Measurements from ENCODE around the gene MACROH2A1. TPM values are rescaled to one million over a fixed set of nuclear protein-coding genes. Genes with fewer than 3 reads are reported as not detected.

MACROH2A1 gene
- total RNA-seq, 1 experiment from 2014 or later: 83.8 TPM

DNA sequence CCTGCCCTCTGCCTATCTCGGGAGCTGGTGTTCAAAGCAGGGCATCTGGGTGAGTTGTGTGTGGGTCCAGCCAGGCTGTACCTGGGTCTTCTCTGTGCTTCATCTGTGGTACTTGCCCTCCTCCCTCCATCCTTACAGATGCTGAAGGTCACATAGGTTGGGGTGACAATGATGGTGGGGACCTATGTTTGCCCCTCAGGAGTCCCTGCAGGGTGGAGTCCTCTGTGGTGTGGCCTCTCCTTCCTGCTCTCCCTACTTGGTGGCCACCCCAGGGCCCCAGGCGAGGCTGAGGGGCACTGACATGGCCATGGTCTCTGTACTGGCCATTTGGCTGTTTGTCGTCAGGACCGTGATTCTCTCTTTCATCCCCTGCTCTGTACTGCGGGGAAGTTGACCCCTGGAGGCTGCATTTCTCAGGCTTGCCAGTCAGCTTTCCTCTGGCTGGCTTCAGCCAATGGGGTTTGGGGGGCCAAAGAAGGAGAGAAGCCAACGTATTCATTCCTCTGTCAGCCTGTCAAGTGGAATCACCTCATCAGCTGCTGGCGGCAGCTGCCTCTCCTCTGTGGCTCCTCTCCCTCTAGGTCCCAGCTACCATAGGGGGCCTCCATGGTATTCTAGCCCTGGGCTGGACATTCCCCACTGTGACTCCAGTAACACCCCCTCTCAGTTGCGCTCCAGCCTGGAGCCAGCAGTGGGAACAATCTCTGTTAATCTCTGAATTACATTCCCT is 43.6 kb upstream of the MACROH2A1 start (continued):
- TF ChIP-seq ATF1 (CRISPR knock-in tag; IDR thresholded peaks at IDR 0.05) (no peak), ZNF671 (CRISPR knock-in tag; IDR thresholded peaks at IDR 0.05) (no peak), JUN (CRISPR knock-in tag; IDR thresholded peaks at IDR 0.05) (no peak)
- TF ChIP-seq, protein P1, sequence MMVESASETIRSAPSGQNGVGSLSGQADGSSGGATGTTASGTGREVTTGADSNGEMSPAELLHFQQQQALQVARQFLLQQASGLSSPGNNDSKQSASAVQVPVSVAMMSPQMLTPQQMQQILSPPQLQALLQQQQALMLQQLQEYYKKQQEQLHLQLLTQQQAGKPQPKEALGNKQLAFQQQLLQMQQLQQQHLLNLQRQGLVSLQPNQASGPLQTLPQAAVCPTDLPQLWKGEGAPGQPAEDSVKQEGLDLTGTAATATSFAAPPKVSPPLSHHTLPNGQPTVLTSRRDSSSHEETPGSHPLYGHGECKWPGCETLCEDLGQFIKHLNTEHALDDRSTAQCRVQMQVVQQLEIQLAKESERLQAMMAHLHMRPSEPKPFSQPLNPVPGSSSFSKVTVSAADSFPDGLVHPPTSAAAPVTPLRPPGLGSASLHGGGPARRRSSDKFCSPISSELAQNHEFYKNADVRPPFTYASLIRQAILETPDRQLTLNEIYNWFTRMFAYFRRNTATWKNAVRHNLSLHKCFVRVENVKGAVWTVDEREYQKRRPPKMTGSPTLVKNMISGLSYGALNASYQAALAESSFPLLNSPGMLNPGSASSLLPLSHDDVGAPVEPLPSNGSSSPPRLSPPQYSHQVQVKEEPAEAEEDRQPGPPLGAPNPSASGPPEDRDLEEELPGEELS (CRISPR knock-in tag; IDR thresholded peaks at IDR 0.05): no peak
- TF ChIP-seq, protein P2, sequence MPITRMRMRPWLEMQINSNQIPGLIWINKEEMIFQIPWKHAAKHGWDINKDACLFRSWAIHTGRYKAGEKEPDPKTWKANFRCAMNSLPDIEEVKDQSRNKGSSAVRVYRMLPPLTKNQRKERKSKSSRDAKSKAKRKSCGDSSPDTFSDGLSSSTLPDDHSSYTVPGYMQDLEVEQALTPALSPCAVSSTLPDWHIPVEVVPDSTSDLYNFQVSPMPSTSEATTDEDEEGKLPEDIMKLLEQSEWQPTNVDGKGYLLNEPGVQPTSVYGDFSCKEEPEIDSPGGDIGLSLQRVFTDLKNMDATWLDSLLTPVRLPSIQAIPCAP (CRISPR knock-in tag; IDR thresholded peaks at IDR 0.05): no peak
- TF ChIP-seq, protein P3, sequence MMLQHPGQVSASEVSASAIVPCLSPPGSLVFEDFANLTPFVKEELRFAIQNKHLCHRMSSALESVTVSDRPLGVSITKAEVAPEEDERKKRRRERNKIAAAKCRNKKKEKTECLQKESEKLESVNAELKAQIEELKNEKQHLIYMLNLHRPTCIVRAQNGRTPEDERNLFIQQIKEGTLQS (CRISPR knock-in tag; conservative IDR thresholded peaks at IDR 0.05): no peak
- TF ChIP-seq, protein P4, sequence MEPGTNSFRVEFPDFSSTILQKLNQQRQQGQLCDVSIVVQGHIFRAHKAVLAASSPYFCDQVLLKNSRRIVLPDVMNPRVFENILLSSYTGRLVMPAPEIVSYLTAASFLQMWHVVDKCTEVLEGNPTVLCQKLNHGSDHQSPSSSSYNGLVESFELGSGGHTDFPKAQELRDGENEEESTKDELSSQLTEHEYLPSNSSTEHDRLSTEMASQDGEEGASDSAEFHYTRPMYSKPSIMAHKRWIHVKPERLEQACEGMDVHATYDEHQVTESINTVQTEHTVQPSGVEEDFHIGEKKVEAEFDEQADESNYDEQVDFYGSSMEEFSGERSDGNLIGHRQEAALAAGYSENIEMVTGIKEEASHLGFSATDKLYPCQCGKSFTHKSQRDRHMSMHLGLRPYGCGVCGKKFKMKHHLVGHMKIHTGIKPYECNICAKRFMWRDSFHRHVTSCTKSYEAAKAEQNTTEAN (CRISPR knock-in tag; IDR thresholded peaks at IDR 0.05): no peak
- TF ChIP-seq, protein P5, sequence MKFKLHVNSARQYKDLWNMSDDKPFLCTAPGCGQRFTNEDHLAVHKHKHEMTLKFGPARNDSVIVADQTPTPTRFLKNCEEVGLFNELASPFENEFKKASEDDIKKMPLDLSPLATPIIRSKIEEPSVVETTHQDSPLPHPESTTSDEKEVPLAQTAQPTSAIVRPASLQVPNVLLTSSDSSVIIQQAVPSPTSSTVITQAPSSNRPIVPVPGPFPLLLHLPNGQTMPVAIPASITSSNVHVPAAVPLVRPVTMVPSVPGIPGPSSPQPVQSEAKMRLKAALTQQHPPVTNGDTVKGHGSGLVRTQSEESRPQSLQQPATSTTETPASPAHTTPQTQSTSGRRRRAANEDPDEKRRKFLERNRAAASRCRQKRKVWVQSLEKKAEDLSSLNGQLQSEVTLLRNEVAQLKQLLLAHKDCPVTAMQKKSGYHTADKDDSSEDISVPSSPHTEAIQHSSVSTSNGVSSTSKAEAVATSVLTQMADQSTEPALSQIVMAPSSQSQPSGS (CRISPR knock-in tag; IDR thresholded peaks at IDR 0.05; ENCODE audit: borderline replicate concordance, low read depth): no peak
- TF ChIP-seq, protein P6, sequence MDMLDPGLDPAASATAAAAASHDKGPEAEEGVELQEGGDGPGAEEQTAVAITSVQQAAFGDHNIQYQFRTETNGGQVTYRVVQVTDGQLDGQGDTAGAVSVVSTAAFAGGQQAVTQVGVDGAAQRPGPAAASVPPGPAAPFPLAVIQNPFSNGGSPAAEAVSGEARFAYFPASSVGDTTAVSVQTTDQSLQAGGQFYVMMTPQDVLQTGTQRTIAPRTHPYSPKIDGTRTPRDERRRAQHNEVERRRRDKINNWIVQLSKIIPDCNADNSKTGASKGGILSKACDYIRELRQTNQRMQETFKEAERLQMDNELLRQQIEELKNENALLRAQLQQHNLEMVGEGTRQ (CRISPR knock-in tag; IDR thresholded peaks at IDR 0.05): no peak

DNA sequence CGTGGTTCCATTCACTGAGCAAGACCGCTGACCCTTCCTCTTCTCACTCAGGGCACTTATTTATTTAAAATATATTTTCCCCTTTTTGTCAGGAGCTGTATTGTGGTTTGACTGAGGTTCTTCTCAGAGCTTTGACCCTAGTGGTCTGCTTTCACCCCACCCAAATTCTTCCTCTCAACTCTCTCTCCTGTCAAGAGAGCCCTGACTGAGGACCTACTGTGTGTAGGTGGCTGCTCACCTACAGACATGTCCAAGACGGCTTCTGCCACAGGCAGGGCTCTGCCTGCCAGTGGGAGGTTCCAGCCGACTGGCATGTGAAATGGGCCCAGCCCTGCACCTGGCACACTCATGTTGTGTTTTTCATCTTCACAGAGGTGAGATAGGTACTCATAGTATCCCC is 42.9 kb upstream of the MACROH2A1 start:
- Mint-ChIP-seq H3K4me3 (no peak overlapping the region), H3K27ac (no peak overlapping the region), H3K4me1 (no peaks in the 10 kb centered on the region), H3K9me3 (no peaks in the 10 kb centered on the region), H3K27me3 (ENCODE audit: low read depth) (no peaks in the 10 kb centered on the region), H3K36me3 (no peaks in the 10 kb centered on the region)
- ChIA-PET CTCF (interaction anchor here (4.3 to 4.8 kb wide), 2 partner anchors 16 to 17 kb away, joined by 22 to 32 read pairs; no protein-coding TSS in a partner anchor), POLR2A (no interaction called here)
- DNase-seq (ENCODE audit: low spot score) (no peak), ATAC-seq (no peak)
- TF ChIP-seq, protein P1 (CRISPR knock-in tag; IDR thresholded peaks at IDR 0.05): no peak
- TF ChIP-seq IRF2 (CRISPR knock-in tag; IDR thresholded peaks at IDR 0.05; ENCODE audit: borderline replicate concordance, low read depth): no peak
- no peak for TF ChIP-seq ELF4 (CRISPR knock-in tag; IDR thresholded peaks at IDR 0.05; ENCODE audit: low read depth)
- TF ChIP-seq, protein P7, sequence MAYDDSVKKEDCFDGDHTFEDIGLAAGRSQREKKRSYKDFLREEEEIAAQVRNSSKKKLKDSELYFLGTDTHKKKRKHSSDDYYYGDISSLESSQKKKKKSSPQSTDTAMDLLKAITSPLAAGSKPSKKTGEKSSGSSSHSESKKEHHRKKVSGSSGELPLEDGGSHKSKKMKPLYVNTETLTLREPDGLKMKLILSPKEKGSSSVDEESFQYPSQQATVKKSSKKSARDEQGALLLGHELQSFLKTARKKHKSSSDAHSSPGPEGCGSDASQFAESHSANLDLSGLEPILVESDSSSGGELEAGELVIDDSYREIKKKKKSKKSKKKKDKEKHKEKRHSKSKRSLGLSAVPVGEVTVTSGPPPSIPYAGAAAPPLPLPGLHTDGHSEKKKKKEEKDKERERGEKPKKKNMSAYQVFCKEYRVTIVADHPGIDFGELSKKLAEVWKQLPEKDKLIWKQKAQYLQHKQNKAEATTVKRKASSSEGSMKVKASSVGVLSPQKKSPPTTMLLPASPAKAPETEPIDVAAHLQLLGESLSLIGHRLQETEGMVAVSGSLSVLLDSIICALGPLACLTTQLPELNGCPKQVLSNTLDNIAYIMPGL (CRISPR knock-in tag; IDR thresholded peaks at IDR 0.05): no peak
- TF ChIP-seq ZNF416 (CRISPR knock-in tag; IDR thresholded peaks at IDR 0.05): no peak
- TF ChIP-seq ZNF671 (CRISPR knock-in tag; IDR thresholded peaks at IDR 0.05): no peak
- TF ChIP-seq EMX1 (CRISPR knock-in tag; IDR thresholded peaks at IDR 0.05): no peak
- TF ChIP-seq ZNF396 (CRISPR knock-in tag; IDR thresholded peaks at IDR 0.05; ENCODE audit: borderline replicate concordance): no peak
